HFFc6 (cell line): ENCODE measurements around the gene SLC22A17. TPM values are rescaled to one million over a fixed set of nuclear protein-coding genes. Genes with fewer than 3 reads are reported as not detected.

Experiments used
- DNase-seq: peaks from one replicate; pipeline ENCODE4 v3.0.0-alpha.2; 2018
- H3K27ac Mint-ChIP-seq: 2 replicates; pipeline ENCODE4 v1.8.0; 2020; ENCODE audit warnings: mild to moderate bottlenecking, mixed read lengths
- H3K27me3 Mint-ChIP-seq: 2 replicates; pipeline ENCODE4 v1.8.0; 2021; ENCODE audit warnings: mild to moderate bottlenecking, moderate library complexity, mixed read lengths; ENCODE audit not compliant: insufficient read depth
- H3K36me3 Mint-ChIP-seq: 2 replicates; pipeline ENCODE4 v1.8.0; 2021; ENCODE audit warnings: low read depth, mixed read lengths
- H3K4me1 Mint-ChIP-seq: 2 replicates; pipeline ENCODE4 v1.8.0; 2020; ENCODE audit warnings: low read depth, mixed read lengths
- H3K4me3 Mint-ChIP-seq: 2 replicates; pipeline ENCODE4 v1.8.0; 2020; ENCODE audit warnings: mild to moderate bottlenecking, moderate library complexity, mixed read lengths
- H3K9me3 Mint-ChIP-seq: 2 replicates; pipeline ENCODE4 v1.8.0; 2020; ENCODE audit warnings: mild to moderate bottlenecking, mixed read lengths
- total RNA-seq, 6 experiments: library from RNA; stranded (reverse); fragmentation: NEBNext Ultra II Directional; extraction: Animal tissue kit (Norgen Biotek cat#: 25700); gene quantifications; 2 replicates in 1 of 6; 3 replicates in 5 of 6; pipeline ENCODE4 v1.2.3, GENCODE V29; 2021
- TF ChIP-seq, protein P1 (sequence below): fragments of 200-600 bp; sonication (generic); IDR thresholded peaks from 2 replicates; pipeline ENCODE4 v1.5.0; 2021; ENCODE audit warnings: antibody characterized with exemption, mild to moderate bottlenecking

SLC22A17 gene
- total RNA-seq, 6 experiments from 2014 or later, result 11.7 to 15.6 (median 13.1) TPM

DNA sequence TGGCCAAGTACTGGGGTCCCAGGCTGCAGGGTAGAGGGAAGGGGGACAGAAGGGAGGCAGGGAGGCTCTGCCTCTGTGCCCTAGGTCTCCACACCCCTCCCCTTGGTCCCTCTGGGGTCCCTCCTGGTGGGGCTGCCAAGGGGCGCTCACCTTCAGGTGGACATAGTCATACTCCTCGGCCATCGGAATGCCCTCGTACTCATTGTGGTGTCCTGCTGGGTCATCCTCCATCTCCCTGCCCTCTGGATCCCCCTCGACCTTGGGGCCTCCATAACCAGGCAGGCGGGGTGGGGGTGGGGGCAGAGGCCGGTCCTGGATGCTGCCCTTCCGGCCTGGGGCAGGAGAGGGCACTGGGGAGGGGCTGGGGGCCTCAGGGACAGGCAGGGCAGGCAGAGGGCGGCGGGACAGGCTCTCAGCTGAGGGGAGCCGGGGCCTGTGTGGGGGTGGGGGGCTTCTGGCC, 6.5 kb upstream of the SLC22A17 start:
- TF ChIP-seq, protein P1, sequence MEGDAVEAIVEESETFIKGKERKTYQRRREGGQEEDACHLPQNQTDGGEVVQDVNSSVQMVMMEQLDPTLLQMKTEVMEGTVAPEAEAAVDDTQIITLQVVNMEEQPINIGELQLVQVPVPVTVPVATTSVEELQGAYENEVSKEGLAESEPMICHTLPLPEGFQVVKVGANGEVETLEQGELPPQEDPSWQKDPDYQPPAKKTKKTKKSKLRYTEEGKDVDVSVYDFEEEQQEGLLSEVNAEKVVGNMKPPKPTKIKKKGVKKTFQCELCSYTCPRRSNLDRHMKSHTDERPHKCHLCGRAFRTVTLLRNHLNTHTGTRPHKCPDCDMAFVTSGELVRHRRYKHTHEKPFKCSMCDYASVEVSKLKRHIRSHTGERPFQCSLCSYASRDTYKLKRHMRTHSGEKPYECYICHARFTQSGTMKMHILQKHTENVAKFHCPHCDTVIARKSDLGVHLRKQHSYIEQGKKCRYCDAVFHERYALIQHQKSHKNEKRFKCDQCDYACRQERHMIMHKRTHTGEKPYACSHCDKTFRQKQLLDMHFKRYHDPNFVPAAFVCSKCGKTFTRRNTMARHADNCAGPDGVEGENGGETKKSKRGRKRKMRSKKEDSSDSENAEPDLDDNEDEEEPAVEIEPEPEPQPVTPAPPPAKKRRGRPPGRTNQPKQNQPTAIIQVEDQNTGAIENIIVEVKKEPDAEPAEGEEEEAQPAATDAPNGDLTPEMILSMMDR, result no peak
- Mint-ChIP-seq H3K27ac (no peak overlapping the region), H3K4me1 (peaks cover 14% of the 10 kb centered on the region), H3K4me3 (no peak overlapping the region), H3K27me3 (peaks cover 15% of the 10 kb centered on the region), H3K36me3 (no peaks in the 10 kb centered on the region), H3K9me3 (no peaks in the 10 kb centered on the region)
- no peak for DNase-seq

DNA sequence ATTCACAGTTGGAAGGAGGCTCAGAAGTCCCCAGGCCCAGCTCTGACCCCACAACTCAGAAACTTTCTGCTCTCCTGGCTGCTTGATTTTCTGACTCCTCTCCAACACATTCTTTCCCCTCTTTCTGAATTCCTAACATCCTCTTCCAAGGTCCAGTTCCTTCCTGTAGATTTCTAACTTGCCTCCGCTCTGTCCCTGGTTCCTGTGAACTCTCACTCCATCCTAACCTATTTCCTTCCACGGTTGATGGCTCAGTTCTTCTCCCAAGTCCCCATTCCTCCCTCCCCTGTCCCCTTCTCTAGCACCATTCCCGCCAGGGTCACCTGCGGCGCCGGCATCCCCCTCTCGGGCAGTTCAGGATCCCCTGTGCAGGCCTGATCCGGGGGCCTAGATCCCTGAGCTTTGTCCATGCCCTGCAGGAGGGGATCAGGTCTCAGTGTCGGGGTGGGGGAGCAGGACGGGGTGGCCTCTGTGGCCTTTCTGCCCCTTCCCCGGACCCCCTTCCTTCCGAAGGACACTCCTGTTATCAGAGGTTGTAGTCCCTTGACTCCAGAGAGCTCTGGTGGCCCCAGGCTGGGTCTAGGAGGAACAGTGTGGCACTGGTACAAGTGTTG, 6.0 kb upstream of the SLC22A17 start:
- DNase-seq, result no peak
- Mint-ChIP-seq H3K27me3 (peaks cover 14% of the 10 kb centered on the region), H3K36me3 (no peaks in the 10 kb centered on the region), H3K4me3 (no peak overlapping the region), H3K4me1 (peaks cover 13% of the 10 kb centered on the region), H3K27ac (no peak overlapping the region), H3K9me3 (no peaks in the 10 kb centered on the region)
- TF ChIP-seq, protein P1, result no peak

DNA sequence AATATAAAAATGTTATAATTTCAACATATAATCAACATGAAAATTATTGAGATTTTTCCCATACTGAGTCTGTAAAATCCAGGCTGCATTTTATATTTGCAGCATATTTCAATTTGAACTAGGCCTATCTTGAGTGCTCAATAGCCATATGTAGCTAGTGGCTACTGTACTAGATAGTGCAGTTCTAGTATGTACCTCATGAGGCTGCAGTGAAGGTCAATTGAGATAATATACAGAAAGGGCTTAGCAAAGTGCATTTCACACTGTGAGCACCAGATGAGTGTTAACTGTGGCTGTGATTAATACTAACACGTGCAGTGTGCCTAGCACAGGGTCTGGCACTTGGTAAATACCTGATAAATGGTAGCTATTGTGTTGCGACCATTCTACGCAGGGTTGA, 5.4 kb upstream of the SLC22A17 start:
- Mint-ChIP-seq H3K9me3 (no peaks in the 10 kb centered on the region), H3K4me3 (no peak overlapping the region), H3K27ac (no peak overlapping the region), H3K4me1 (peaks cover 19% of the 10 kb centered on the region), H3K36me3 (no peaks in the 10 kb centered on the region), H3K27me3 (peaks cover 14% of the 10 kb centered on the region)
- DNase-seq, result no peak
- TF ChIP-seq, protein P1, result peak; percentile 12; the same call in 1 of the 2 replicates

DNA sequence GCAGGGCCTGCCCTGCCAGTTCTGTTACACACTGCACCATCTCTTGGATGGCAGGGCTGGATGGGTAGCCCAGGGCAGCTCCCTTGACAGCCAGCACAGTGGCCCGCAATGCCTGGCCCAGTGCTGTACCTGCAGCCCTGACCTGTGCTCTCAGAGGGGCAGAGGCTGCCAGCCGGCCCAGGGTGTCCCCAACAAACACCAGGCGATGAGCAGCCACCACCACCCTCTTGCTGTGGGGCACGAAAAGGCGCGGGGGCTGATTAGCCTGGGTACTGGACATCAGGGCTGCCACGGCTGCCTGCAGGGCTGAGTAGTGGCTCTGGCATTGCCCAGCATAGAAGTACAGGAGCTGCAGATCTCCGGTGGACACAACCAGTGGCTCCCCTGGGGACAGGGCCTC, 4.6 kb upstream of the SLC22A17 start:
- Mint-ChIP-seq H3K27ac (no peak overlapping the region), H3K9me3 (no peaks in the 10 kb centered on the region), H3K4me3 (no peak overlapping the region), H3K36me3 (no peaks in the 10 kb centered on the region), H3K4me1 (peaks cover 23% of the 10 kb centered on the region), H3K27me3 (peaks cover 12% of the 10 kb centered on the region)
- DNase-seq, result no peak
- TF ChIP-seq, protein P1, result no peak

DNA sequence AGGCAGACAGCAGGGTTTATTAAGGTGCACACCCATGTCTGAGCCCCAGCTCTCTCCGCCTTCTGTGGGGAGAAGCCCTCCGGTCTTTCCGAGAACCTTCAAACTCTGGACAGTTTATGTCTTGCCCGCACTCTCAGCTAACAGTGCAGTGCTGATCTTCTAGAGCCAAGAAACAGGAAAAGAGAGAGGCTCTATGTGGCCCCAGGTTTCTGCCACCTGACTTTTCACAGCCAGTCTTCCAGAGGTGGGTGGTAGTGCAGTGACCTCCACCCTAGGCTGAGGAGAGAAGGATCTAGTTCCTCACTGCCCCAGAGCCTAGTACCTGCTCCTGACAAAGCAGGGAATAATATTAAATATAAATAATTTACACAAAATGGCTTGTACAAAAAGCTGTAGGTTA, 4.0 kb upstream of the SLC22A17 start:
- Mint-ChIP-seq H3K27me3 (peaks cover 9% of the 10 kb centered on the region), H3K36me3 (no peaks in the 10 kb centered on the region), H3K4me1 (peaks cover 19% of the 10 kb centered on the region), H3K27ac (no peak overlapping the region), H3K4me3 (no peak overlapping the region), H3K9me3 (no peaks in the 10 kb centered on the region)
- no peak for DNase-seq
- TF ChIP-seq, protein P1, result no peak
